ENCODE measurements around the gene THRB.

The THRB gene

DNA sequence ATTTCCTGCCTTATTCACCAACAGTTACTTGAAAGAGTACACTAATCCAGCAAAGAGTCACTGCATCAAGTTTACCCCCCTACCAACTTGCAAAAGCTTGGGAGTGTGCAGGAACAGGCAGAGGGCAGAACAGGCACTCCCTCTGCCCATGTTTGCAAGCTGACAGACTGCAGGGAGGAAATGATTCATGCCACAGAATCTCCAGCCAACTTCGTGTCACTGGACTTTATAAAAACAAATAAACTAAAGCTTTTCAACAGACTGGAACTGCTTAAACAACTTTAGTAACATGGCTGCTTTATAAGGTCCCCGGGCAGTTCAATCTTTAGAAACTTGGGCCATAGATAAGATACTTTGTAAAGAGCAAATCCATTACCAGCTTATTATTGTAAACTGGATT, 129.5 kb downstream of the THRB start:
- Histone ChIP-seq H3K79me2 (ENCODE audit: insufficient read depth, low read length) (no peaks in the 10 kb centered on the region), H3K9ac (ENCODE audit: low read length) (no peak overlapping the region), H3K4me2 (ENCODE audit: low read depth, low read length, poor library complexity, severe bottlenecking) (no peak overlapping the region), H3K27ac (ENCODE audit: low read depth, low read length) (no peak overlapping the region), H3K27me3 (ENCODE audit: low read length) (0 out of 2 replicates have a peak, but pooled peaks cover 3% of the 10 kb centered on the region), H4K20me1 (ENCODE audit: low read depth, low read length) (no peaks in the 10 kb centered on the region), H3F3A (ENCODE audit: insufficient read depth) (no peaks in the 10 kb centered on the region), H3K9me3 (ENCODE audit: insufficient read depth, low read length) (no peaks in the 10 kb centered on the region), H3K36me3 (ENCODE audit: low read length) (no peaks in the 10 kb centered on the region), H2AFZ (ENCODE audit: low read depth, low read length, severe bottlenecking) (no peak overlapping the region), H3K4me3 (ENCODE audit: insufficient read depth, low read length, poor library complexity, severe bottlenecking) (no peak overlapping the region), H3K9me2 (replicated peaks; ENCODE audit: insufficient read depth, low read length) (no peaks in the 10 kb centered on the region)
- TF ChIP-seq EZH2phosphoT487 (conservative IDR thresholded peaks at IDR 0.05; ENCODE audit: low read length) = no peak
- TF ChIP-seq, protein P1, sequence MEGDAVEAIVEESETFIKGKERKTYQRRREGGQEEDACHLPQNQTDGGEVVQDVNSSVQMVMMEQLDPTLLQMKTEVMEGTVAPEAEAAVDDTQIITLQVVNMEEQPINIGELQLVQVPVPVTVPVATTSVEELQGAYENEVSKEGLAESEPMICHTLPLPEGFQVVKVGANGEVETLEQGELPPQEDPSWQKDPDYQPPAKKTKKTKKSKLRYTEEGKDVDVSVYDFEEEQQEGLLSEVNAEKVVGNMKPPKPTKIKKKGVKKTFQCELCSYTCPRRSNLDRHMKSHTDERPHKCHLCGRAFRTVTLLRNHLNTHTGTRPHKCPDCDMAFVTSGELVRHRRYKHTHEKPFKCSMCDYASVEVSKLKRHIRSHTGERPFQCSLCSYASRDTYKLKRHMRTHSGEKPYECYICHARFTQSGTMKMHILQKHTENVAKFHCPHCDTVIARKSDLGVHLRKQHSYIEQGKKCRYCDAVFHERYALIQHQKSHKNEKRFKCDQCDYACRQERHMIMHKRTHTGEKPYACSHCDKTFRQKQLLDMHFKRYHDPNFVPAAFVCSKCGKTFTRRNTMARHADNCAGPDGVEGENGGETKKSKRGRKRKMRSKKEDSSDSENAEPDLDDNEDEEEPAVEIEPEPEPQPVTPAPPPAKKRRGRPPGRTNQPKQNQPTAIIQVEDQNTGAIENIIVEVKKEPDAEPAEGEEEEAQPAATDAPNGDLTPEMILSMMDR (IDR thresholded peaks at IDR 0.05; ENCODE audit: insufficient read depth, low read length, poor library complexity, severe bottlenecking) = no peak

GRCh38 chr3:24364359-24364758, 130.3 kb downstream of the THRB start:
- Histone ChIP-seq H3K79me2 (ENCODE audit: insufficient read depth, low read length) (no peaks in the 10 kb centered on the region), H2AFZ (ENCODE audit: low read depth, low read length, severe bottlenecking) (no peak overlapping the region), H3F3A (ENCODE audit: insufficient read depth) (no peaks in the 10 kb centered on the region), H3K36me3 (ENCODE audit: low read length) (no peaks in the 10 kb centered on the region), H3K9ac (ENCODE audit: low read length) (no peak overlapping the region), H3K27ac (ENCODE audit: low read depth, low read length) (no peak overlapping the region), H3K4me3 (ENCODE audit: insufficient read depth, low read length, poor library complexity, severe bottlenecking) (no peak overlapping the region), H4K20me1 (ENCODE audit: low read depth, low read length) (no peaks in the 10 kb centered on the region), H3K27me3 (ENCODE audit: low read length) (0 out of 2 replicates have a peak, but pooled peaks cover 3% of the 10 kb centered on the region), H3K4me2 (ENCODE audit: low read depth, low read length, poor library complexity, severe bottlenecking) (no peak overlapping the region), H3K9me2 (replicated peaks; ENCODE audit: insufficient read depth, low read length) (no peaks in the 10 kb centered on the region), H3K9me3 (ENCODE audit: insufficient read depth, low read length) (no peaks in the 10 kb centered on the region)
- no peak for TF ChIP-seq EZH2phosphoT487 (conservative IDR thresholded peaks at IDR 0.05; ENCODE audit: low read length)
- TF ChIP-seq, protein P1 (IDR thresholded peaks at IDR 0.05; ENCODE audit: insufficient read depth, low read length, poor library complexity, severe bottlenecking) = no peak

- no peak overlapping the region for H3K9ac ChIP-seq (ENCODE audit: low read length)
- H4K20me1 ChIP-seq (ENCODE audit: low read depth, low read length) = no peaks in the 10 kb centered on the region
- H2AFZ ChIP-seq (ENCODE audit: low read depth, low read length, severe bottlenecking) = no peak overlapping the region
- H3K79me2 ChIP-seq (ENCODE audit: insufficient read depth, low read length) = no peaks in the 10 kb centered on the region
- H3F3A ChIP-seq (ENCODE audit: insufficient read depth) = no peaks in the 10 kb centered on the region
- H3K27ac ChIP-seq (ENCODE audit: low read depth, low read length) = no peak overlapping the region
- H3K9me3 ChIP-seq (ENCODE audit: insufficient read depth, low read length) = no peaks in the 10 kb centered on the region
- H3K4me3 ChIP-seq (ENCODE audit: insufficient read depth, low read length, poor library complexity, severe bottlenecking) = no peak overlapping the region
- no peaks in the 10 kb centered on the region for H3K36me3 ChIP-seq (ENCODE audit: low read length)
- no peak overlapping the region for H3K4me2 ChIP-seq (ENCODE audit: low read depth, low read length, poor library complexity, severe bottlenecking)
- no peaks in the 10 kb centered on the region for H3K9me2 ChIP-seq (replicated peaks; ENCODE audit: insufficient read depth, low read length)
- TF ChIP-seq EZH2phosphoT487 (conservative IDR thresholded peaks at IDR 0.05; ENCODE audit: low read length) = no peak
- TF ChIP-seq, protein P1 (IDR thresholded peaks at IDR 0.05; ENCODE audit: insufficient read depth, low read length, poor library complexity, severe bottlenecking) = no peak
- H3K27me3 ChIP-seq (ENCODE audit: low read length) = 0 out of 2 replicates have a peak, but pooled peaks cover 3% of the 10 kb centered on the region
Measured at GRCh38 chr3:24363242-24363641, 131.4 kb downstream of the THRB start.

All from SU-DHL-6 (cell line).